ENCODE measurements around the gene CHMP4A. TPM values are rescaled to one million over a fixed set of nuclear protein-coding genes. Genes with fewer than 3 reads are reported as not detected.
A peak's percentile ranks its signal among the peaks of the same experiment; 100 is the strongest.

The CHMP4A gene
- total RNA-seq, 1 donor from 2014 or later, result 32.2 TPM

- no peak overlapping the region for H2AFZ ChIP-seq (ENCODE audit: low read depth, low read length)
- H3K9me3 Mint-ChIP-seq (ENCODE audit: unreplicated experiment), result no peaks in the 10 kb centered on the region
- H3K4me3 Mint-ChIP-seq (ENCODE audit: unreplicated experiment), result no peak overlapping the region
Measured at GRCh38 chr14:24177041-24177825, 36.1 kb downstream of the CHMP4A start.

GRCh38 chr14:24176599-24176998, 36.7 kb downstream of the CHMP4A start:
- H3K27ac ChIP-seq (ENCODE audit: low read depth, low read length), result no peak overlapping the region
- no peaks in the 10 kb centered on the region for H3K9me3 ChIP-seq (ENCODE audit: insufficient read depth, low read depth, low read length)
- H3K27me3 ChIP-seq (ENCODE audit: insufficient read depth, low read length), result no peaks in the 10 kb centered on the region
- peaks cover 22% of the 10 kb centered on the region for H3K36me3 Mint-ChIP-seq (ENCODE audit: low read depth, unreplicated experiment)
- no peak overlapping the region for H3K4me3 Mint-ChIP-seq (ENCODE audit: unreplicated experiment)
- H2AFZ ChIP-seq (ENCODE audit: low read depth, low read length), result no peak overlapping the region
- no peak for TF ChIP-seq EZH2 (IDR thresholded peaks at IDR 0.05; ENCODE audit: insufficient read depth, low read length)
- TF ChIP-seq CTCF (IDR thresholded peaks at IDR 0.05; ENCODE audit: insufficient read depth, low read depth, low read length), result no peak
- H3K4me3 ChIP-seq (ENCODE audit: insufficient read depth, low read depth, low read length), result no peak overlapping the region
- peaks cover 30% of the 10 kb centered on the region for H4K20me1 ChIP-seq (ENCODE audit: insufficient read depth, low read length)
- H3K79me2 ChIP-seq (ENCODE audit: insufficient read depth, low read length), result no peaks in the 10 kb centered on the region
- no peaks in the 10 kb centered on the region for H3K9me3 Mint-ChIP-seq (ENCODE audit: unreplicated experiment)
- H3K9ac ChIP-seq (ENCODE audit: low read length), result no peak overlapping the region
- H3K36me3 ChIP-seq (ENCODE audit: insufficient read depth, low read length), result peaks cover 18% of the 10 kb centered on the region
- DNase-seq (ENCODE audit: low read depth) (no peak), FAIRE-seq (no peak)
- H3K27me3 Mint-ChIP-seq (ENCODE audit: low read depth, unreplicated experiment), result no peaks in the 10 kb centered on the region
- H3K27ac Mint-ChIP-seq (ENCODE audit: unreplicated experiment), result no peak overlapping the region
- peaks cover 7% of the 10 kb centered on the region for H3K4me1 Mint-ChIP-seq (ENCODE audit: low read depth, unreplicated experiment)
- peaks cover 15% of the 10 kb centered on the region for H3K4me1 ChIP-seq (ENCODE audit: insufficient read depth, low read length)
- no peak overlapping the region for H3K4me2 ChIP-seq (ENCODE audit: low read length)

More at GRCh38 chr14:24177041-24177825, 36.1 kb downstream of the CHMP4A start:
- Histone ChIP-seq H4K20me1 (ENCODE audit: insufficient read depth, low read length) (peaks cover 30% of the 10 kb centered on the region), H3K9ac (ENCODE audit: low read length) (no peak overlapping the region), H3K27ac (ENCODE audit: low read depth, low read length) (no peak overlapping the region), H3K4me3 (ENCODE audit: insufficient read depth, low read depth, low read length) (no peak overlapping the region), H3K4me2 (ENCODE audit: low read length) (no peak overlapping the region), H3K4me1 (ENCODE audit: insufficient read depth, low read length) (peaks cover 10% of the 10 kb centered on the region), H3K27me3 (ENCODE audit: insufficient read depth, low read length) (no peaks in the 10 kb centered on the region), H3K79me2 (ENCODE audit: insufficient read depth, low read length) (no peaks in the 10 kb centered on the region), H3K36me3 (ENCODE audit: insufficient read depth, low read length) (peaks cover 18% of the 10 kb centered on the region), H3K9me3 (ENCODE audit: insufficient read depth, low read depth, low read length) (no peaks in the 10 kb centered on the region)
- no peak for TF ChIP-seq CTCF (IDR thresholded peaks at IDR 0.05; ENCODE audit: insufficient read depth, low read depth, low read length)
- no peak for TF ChIP-seq EZH2 (IDR thresholded peaks at IDR 0.05; ENCODE audit: insufficient read depth, low read length)
- Mint-ChIP-seq H3K27ac (ENCODE audit: unreplicated experiment) (no peak overlapping the region), H3K4me1 (ENCODE audit: low read depth, unreplicated experiment) (peaks cover 7% of the 10 kb centered on the region), H3K36me3 (ENCODE audit: low read depth, unreplicated experiment) (peaks cover 26% of the 10 kb centered on the region), H3K27me3 (ENCODE audit: low read depth, unreplicated experiment) (no peaks in the 10 kb centered on the region)
- DNase-seq (ENCODE audit: low read depth) (no peak), FAIRE-seq (no peak)

DNA sequence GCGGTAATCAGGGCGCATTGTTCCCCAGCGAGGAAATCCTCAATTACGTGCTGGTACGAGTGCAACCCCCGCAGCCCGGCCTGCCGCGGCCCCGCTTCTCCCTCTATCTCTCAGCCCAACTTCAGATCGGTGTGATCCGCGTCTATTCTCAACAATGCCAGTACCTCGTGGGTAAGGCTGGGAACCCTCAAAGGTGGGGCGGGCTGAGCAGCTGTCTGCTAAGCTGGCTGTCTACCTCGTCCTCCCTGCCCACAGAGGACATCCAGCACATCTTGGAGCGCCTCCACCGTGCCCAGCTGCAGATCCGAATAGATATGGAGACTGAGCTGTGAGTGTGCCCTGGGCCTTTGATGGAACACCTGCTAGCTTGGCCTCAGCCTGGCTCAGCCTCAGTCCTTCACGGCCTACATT, 40.4 kb downstream of the CHMP4A start:
- H3K27ac ChIP-seq (ENCODE audit: low read depth, low read length), result no peak overlapping the region
- TF ChIP-seq CTCF (IDR thresholded peaks at IDR 0.05; ENCODE audit: insufficient read depth, low read depth, low read length), result no peak
- TF ChIP-seq EZH2 (IDR thresholded peaks at IDR 0.05; ENCODE audit: insufficient read depth, low read length), result no peak
- H3K36me3 ChIP-seq (ENCODE audit: insufficient read depth, low read length), result no peaks in the 10 kb centered on the region
- H3K36me3 Mint-ChIP-seq (ENCODE audit: low read depth, unreplicated experiment), result peaks cover 23% of the 10 kb centered on the region
- peak overlapping the region; percentile 66 for H3K4me3 Mint-ChIP-seq (ENCODE audit: unreplicated experiment)
- no peak overlapping the region for H2AFZ ChIP-seq (ENCODE audit: low read depth, low read length)
- peaks cover 2% of the 10 kb centered on the region for H3K4me1 Mint-ChIP-seq (ENCODE audit: low read depth, unreplicated experiment)
- no peaks in the 10 kb centered on the region for H3K27me3 Mint-ChIP-seq (ENCODE audit: low read depth, unreplicated experiment)
- H3K79me2 ChIP-seq (ENCODE audit: insufficient read depth, low read length), result no peaks in the 10 kb centered on the region
- no peaks in the 10 kb centered on the region for H3K9me3 ChIP-seq (ENCODE audit: insufficient read depth, low read depth, low read length)
- DNase-seq (ENCODE audit: low read depth) (no peak), FAIRE-seq (no peak)
- peak overlapping the region; percentile 84 for H3K4me2 ChIP-seq (ENCODE audit: low read length)
- H3K27ac Mint-ChIP-seq (ENCODE audit: unreplicated experiment), result no peak overlapping the region
- peak overlapping the region; percentile 36 for H3K9ac ChIP-seq (ENCODE audit: low read length)
- peaks cover 5% of the 10 kb centered on the region for H4K20me1 ChIP-seq (ENCODE audit: insufficient read depth, low read length)
- no peaks in the 10 kb centered on the region for H3K9me3 Mint-ChIP-seq (ENCODE audit: unreplicated experiment)
- peaks cover 14% of the 10 kb centered on the region for H3K4me1 ChIP-seq (ENCODE audit: insufficient read depth, low read length)
- H3K4me3 ChIP-seq (ENCODE audit: insufficient read depth, low read depth, low read length), result peak overlapping the region; percentile 50
- no peaks in the 10 kb centered on the region for H3K27me3 ChIP-seq (ENCODE audit: insufficient read depth, low read length)

Measured in astrocyte (in vitro differentiated cells and primary cell).